HG02798 (cell line): Measurements from ENCODE around the gene DAAM2.
A peak's percentile ranks its signal among the peaks of the same experiment; 100 is the strongest.

Experiments used
- ATAC-seq: cut with Tn5 transposase; IDR thresholded peaks from one replicate; pipeline ENCODE4 v1.9.1; 2021; ENCODE audit warnings: mild to moderate bottlenecking; ENCODE audit not compliant: unreplicated experiment, poor library complexity

DAAM2 gene

DNA sequence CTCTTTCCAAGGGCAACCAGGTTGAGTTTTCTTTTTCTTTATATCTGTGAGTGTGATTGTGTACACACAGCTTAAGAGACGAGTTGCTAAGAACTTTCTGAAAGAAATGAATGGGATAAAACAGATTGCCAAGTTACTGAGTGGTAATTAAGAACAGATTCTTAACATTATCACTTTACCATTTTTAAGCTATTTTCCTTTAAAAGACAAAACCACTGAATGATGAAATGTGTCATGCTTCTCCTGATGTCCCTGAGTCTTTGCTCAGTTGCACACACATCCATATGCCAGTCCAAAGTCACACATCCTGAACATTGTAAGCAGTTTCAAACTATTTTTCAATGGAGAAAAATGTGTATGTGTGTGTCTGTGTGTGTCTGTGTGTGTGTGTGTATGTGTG is 5.5 kb upstream of the DAAM2 start:
- no peak for ATAC-seq

DNA sequence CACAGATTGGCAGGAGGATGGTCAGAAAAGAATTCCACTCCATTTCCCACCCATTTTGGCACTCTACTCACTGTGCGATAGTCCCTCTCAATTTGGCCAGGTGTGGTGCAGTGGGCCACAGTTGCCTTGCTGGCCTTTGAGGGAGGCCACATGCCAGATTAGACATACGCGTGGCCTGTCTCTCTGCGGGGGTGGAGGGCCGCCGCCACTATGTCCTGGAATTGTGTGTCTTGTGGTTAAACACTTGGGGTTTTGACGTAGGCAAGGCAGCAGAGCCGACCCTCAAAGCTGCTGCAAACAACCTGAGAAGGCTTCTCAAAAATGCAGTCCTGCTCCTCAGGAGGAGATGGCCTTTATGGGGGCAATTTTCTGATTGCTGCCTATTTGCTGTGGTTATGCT is 4.9 kb upstream of the DAAM2 start:
- ATAC-seq = no peak

DNA sequence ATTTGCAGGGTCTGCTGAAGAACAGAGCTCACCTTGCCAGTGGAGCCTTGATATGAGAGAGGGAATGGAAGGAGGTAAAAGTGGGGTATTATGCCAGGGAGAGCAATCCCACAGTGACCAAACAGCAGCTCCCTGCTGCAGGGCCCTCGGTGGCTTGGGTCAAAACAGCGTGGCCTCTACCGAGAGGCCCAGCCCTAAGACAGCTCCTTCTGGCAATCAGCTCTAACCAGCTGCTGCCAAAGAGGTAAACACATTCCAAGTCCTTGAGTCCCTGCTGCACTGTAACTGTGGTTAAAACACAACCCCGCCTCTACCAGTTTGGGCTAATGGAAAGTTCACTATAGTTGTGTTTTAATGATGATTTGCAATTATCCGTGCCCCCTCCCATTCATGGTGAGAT is 1.4 kb upstream of the DAAM2 start:
- ATAC-seq = no peak

DNA sequence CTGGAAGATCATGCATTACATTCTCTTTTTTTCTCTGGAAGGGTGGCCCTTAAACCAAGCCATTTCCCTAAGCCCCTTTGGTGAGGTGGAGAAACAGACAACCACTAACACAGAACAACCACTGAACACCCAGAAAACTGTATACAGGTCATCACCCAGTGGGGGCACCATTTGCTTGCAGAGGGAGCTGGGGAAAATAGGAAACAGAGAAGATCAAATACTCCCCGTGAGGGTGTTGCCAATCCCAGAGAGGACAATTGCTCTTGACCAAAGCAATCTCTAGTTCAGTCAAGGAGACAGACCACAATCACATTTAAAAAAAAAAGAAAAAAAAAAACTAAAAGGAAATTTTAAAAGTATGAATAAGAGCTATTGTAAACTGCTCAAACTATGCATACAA is 865 bp upstream of the DAAM2 start:
- ATAC-seq = no peak

DNA sequence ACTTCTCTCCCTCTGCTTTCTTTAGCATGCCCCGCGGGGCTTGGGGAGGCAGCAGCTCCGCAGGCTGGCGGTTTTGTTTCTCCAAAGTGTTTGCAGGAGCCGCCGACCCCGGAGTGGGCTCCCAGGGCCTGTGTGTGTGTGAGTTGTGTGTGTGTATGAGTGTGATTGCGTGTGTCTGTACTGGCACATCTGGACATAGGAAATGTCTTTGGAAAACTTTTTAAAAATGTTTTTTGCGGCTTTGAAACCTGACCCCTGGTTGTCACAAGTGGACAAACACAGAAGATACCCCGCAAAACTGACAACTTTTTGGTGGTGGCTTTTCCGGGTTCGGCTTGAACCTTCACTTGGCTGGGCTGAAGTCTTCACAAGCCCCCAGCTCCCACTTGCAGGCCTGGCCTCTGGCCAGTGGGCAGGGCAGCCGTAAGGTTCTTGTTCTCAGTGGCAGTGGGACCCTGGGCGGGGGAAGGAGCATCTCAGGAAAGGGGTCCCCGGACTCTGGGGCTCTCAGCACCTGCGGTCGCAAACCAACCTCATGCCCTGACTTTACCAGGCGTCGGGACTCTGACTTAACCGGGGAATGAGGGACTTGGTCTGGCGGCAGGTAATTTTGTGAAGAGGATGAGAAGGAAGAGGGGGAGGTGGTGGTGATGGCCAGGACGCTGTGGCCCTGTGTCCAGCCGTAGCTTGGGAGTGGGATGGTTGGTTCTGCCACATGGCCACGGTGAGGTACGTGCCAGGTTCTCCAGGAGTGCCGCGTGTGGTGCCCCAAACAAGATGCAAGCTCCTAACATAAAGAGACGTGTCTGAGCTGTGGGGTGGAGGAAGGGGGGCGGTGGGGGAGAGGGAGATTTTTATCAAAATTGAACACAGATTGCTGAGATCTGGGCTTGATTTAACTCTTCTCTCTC is 619 bp downstream of the DAAM2 start:
- ATAC-seq = no peak

DNA sequence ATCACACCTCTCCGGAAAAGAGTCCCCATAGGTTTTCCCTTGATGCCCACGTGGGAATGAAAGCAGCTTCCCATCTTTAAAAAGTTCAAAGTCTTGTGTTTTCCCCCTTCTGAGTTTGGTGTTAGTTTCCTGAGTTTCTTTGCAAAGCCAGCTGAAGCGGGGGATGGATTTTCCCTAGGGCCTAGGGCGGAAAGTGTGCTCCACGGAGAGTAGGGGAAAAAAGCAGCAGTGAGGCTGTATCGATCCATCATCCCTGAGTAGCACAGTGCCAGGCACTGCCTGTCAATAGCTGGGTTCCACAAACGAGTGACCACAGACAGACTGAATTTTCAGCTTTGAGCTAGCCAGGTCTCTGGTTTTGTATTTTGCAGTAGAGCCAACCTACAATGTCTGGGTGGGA is 1.3 kb downstream of the DAAM2 start:
- ATAC-seq = no peak

DNA sequence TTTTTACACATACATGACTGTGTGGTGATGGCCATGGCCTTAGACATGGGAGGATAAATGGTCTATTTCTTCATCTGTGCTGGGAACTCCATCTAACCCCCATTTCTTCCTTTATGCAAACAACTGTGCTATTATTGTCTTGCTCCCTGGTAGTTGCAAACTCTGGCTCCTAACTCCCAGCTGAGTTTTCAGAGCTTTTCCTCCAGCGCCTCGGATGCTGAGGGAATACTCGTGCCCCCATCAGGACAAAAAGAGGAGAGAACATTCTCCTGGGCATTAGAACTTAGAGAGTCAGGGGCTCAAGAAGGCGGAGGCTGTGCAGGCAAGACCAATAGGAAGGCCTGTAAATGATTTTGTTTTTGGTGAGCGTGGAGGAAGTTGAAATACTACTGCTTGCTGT is 2.1 kb downstream of the DAAM2 start:
- ATAC-seq = no peak

DNA sequence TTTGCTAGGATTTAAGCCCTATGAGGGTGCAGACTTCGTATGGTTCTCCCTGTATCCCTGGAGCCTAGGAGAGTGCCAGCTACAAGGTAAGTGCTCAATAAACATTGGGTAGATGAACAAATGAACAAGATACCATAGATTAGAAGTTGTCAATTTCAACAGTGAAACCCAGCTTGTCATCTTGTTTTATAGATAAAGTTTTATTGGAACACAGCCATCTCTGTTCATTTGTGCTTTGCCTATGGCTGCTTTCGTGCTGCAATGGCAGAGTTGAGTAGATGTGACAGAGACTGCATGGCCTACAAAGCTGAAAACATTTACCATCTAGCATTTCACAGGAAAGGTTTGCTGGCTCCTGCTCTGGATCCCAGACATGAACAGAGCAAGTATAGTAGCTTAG is 5.6 kb downstream of the DAAM2 start:
- ATAC-seq = no peak

DNA sequence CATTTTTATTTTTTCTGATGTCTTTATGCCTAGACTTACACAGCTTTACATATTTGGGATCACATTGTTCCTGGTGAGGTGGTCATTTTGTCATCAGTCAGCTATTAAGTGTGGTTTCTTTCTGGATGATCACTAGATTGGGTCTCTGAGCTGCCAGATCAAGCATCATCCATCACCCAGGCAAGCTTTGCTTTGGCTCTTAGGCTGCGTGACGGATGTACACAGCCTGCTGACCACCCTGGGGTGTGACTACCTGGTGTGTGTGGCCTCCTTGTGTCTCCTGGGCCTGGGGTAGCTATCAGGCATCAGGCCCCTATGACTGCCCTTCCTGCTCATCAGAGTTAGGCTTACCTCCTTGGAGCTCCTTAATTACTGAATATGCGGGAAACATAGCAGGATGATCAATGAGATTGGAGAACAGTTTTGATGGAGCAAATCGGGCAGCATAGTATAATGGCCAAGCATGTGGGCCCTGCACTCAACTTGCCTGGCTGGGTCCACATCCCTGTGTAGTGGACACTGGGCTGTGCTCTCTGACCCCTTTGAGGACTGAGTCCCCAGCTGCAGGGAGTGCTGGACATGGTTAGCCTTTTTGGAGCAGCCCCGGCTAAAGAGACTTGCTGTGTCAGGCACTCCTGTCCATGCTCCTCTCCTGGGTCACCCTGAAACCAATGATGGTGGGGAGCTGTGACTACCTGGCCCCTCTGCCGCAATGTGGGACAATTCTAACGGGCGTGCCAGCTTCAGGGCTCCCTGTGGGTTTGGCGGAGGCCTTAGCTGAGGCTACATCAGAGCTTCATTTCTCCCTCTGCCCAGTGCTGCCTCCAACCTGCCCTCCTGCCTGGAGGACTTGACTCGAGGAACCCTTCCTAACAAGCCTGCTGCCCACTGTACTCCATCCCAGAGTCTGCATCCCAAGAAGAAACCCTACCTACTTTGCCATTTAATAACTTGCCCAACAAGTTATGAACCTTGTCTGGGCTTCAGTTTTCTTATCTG is 8.2 kb downstream of the DAAM2 start:
- no peak for ATAC-seq

DNA sequence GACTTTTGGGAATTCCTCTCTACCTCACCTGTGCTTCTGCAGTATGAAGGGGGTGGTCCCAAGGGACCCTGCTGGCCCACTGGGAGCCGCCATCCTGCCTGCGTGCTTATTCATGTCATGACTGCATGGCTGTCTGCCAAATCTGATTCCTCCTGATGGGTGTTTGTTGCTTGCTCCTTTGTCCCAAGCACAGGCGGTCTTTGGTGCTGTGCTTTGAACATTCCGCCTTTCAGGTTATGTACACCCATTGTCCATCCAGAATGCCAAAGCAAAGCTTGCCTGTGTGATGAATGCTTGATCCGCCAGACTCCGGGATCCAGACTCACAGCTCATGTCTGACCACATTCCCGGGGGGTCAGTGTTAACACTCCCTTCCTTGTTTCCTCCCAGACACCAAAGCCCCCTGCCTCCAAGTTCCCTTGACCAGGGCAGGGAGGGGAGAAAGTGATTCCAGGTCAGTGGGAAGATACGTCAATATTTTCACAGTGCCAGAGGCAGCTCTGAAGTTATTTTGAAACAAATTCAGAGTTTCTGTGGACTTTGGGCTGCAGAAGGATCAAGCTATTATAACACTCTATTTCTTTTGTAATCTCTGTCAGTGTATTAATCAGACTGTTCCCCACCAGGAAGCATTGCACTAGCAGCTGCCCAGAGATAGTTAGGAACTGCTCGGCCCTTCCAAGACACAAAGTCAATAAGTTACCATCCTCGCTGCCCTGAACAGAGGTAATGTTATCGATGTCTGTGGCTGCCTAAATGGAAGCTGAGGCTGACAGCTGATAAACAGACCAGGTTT is 9.5 kb downstream of the DAAM2 start:
- ATAC-seq = no peak

DNA sequence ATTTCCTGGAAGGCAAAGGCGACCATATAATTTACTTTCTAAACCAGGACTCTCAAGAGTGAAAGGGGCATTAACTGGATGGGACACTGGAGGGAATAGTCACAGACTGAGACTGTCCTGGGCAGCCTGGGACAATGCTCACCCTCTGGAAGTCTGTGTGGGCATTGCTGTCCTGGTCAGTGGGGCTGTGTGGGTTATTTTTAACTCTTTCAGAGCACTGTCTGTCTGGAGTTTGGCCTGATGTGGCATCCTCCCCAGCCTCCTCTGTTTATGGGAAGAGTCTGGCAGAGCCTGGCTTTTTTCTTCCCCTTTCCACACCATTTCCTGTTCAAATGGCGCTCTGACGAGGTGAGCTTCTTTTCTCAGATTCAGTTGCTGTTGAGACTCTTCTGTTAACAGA is 11.7 kb downstream of the DAAM2 start:
- ATAC-seq = no peak

DNA sequence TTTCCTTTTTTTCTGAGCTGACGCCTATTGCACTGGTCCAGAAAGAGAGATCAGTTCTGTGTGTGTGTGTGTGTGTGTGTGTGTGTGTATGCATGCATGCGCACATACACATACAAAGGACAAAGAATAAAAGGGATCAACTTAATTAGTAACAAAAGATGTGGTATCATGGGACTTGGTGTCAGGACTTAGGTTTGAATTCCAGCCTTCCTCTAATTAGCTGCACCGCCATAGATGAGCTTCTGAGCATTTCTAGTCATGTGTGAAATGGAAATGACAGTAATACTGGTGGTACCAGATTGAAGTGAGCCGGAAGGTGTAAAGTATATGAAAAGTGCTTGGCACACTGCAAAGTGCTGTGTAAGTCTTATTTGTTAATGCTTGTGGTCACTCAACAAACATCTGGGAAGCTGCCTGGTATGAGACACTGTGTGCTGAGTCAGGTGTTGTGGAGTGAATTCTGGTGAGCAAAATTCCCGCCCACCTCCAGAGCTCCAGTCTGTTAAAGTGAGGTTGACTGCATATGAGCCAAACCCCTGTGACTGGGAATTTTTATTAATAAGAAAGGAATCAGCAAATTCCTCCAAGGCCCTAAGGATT is 12.4 kb downstream of the DAAM2 start:
- no peak for ATAC-seq

DNA sequence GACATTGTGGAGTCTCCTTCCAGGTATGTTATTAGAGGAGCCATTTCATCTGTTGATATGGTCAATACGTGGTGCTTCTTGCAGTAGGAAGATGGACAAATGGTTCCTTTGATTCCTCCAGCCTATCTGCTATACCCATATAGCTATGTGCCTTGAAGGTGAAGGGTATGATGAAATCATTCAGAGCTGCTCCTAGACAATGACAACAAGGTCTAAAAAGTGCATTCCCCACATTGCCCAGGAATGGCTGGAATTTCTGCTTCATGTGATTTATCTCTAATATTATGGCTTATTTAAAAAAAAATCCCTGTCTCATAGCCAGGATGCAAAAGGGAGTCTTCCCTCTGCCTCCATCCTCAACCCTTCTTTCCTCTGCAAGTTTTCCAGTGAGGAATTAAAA is 14.1 kb downstream of the DAAM2 start:
- no peak for ATAC-seq

DNA sequence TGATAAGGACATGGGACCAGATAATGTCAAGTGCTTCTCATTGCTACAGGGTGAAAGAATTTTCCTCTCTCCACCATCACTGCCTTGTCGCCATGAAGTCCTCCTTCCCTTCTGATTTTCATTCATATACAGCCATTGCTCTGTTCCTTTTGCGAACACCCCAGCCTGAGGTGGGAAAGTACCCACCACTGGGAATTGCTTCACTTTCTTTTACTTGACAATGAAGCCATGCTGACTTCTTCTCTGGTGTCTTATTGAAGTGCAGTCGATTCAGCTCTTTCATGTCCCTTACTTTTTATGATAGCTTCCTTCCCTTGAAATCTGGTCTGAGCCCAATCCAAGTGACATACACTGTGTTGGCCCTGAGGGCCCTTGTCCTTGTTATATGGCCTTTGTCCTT is 16.2 kb downstream of the DAAM2 start:
- ATAC-seq = no peak

DNA sequence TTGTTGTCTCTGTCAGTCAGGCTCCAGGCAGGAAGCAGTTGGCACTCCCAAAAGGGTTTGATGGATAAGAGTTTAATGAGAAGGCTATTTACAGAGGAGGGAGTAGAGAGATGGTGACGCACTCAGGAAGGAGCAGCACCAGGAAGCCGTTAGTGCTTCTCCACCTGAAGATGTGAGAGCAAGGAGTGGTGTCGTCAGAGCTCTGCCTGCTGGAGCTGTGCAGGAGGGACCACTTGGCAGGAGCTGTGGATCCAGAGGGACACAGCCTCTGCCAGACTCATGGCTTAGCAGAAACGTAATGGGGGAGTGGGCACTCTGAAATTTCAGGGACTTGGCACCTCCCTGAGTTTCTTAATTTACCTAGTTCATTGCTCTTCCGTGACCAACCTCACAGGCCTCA is 16.8 kb downstream of the DAAM2 start:
- ATAC-seq = no peak

DNA sequence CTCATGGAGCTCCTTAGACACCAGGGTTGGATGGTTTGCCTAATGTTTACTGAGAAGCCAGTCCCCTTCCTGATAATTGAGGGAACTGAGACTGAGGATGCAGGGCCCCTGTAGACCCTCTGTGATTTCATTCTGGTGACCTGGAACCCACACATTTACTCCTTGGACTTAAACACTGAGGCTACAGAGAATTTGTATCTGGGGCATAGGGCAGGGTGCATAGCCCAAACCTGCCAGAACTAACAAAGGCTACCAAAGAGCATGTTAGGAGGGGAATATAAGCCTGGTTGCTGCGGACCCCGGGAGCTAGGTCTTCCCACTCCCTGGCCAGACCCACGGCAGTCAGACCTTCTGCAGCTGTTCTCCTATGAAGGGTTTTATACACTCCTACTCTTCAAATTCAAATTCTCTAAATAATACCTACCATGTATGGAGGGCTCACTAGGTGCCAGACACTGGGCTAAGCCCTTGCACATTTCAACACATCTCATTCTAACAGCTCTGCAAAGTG is 19.7 kb downstream of the DAAM2 start:
- ATAC-seq = no peak

DNA sequence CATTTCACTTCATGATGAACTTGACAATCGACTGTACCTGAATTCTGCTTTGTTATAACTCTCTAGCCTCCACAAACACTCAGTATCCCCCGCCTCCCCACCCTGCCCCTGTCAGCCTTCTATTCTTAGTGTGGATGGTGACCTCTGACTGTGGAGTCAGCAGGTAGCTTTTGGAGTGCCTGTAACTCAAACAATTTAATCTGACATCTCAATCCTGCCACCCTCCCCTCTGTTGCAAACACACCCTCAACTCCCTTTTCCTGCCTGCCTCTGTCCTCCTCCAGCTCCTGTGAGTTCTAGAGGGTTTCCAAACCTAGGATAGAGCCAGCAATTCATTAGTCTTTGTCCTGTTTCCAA is 20.3 kb downstream of the DAAM2 start:
- no peak for ATAC-seq

DNA sequence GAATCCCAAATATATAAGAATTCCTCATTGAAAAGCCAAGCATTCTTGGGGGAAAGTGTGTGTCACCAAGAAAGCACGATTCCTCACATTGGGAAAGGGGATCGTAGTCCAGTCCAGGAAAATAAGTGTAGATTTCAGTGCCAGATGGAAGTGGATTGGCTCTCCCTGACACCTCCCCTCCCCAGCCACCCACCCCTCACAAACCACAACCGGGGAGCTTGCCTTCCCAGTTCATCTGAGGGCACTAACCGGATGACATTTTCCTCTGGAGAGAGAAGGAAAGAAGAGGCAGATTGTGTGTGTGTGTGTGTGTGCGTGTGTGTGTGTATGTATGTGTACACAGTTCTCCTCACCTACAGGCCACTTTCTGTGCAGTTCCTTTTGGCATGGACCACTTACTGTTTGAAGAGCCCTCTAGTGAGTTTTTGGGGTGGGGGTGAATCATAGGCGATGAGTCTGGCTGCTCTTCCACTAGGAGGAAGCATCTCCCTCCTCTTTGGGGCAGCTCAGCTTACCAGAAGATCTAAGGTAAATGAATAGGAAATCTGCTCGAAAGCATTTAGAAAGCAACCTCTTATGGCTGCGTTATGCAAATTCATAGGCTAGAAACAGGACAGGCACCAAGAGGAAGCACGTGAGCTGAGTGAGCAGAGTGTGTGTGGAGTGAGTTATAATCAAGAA is 20.8 kb downstream of the DAAM2 start:
- peak; percentile 79 for ATAC-seq

DNA sequence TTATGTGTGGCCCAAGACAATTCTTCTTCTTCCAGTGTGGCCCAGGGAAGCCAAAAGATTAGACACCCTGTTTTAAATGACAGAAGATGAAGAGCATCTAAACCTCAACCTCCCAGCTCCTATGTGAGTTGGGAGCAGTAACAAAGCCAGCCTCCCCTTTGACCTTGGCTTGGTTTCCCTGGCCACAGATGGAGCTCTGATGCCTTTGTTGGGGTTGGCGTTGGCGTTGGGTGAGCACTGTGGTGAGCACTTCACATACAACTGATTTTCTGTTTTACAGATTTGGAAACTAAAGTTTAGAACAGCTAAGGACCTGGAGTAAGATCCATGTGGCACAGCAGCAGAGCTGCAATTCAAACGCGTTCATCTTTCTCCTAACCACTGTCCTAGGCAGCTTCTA is 22.1 kb downstream of the DAAM2 start:
- no peak for ATAC-seq
